SU-DHL-6 (cell line): ENCODE measurements around the gene FRAS1.

Source experiments
- H2AFZ ChIP-seq: fragments of 200-600 bp; sonication (generic); 2 replicates; pipeline ENCODE4 v1.6.1; 2014; ENCODE audit warnings: low read depth, mild to moderate bottlenecking, moderate library complexity, mixed read lengths, antibody characterized with exemption, low read length; ENCODE audit not compliant: severe bottlenecking
- H3F3A ChIP-seq: fragments of 200-600 bp; shearing (Covaris generic); 2 replicates; pipeline ENCODE4 v1.6.0; 2016; ENCODE audit warnings: antibody characterized with exemption, mild to moderate bottlenecking; ENCODE audit not compliant: insufficient read depth
- H3K27ac ChIP-seq: fragments of 200-600 bp; sonication (generic); 2 replicates; pipeline ENCODE4 v1.5.1; 2016; ENCODE audit warnings: low read depth, mild to moderate bottlenecking, low read length, moderate library complexity, mixed read lengths
- H3K27me3 ChIP-seq: fragments of 200-600 bp; sonication (generic), shearing (Covaris generic); 2 replicates; pipeline ENCODE4 v1.6.0; 2014; ENCODE audit warnings: mild to moderate bottlenecking, low read length
- H3K36me3 ChIP-seq: fragments of 200-600 bp; sonication (generic); 2 replicates; pipeline ENCODE4 v1.6.1; 2014; ENCODE audit warnings: mild to moderate bottlenecking, low read length, mixed read lengths
- H3K4me2 ChIP-seq: fragments of 300-600, 200-600 bp; shearing (Covaris generic), sonication (generic); 2 replicates; pipeline ENCODE4 v1.6.0; 2014; ENCODE audit warnings: low read length, low read depth, mild to moderate bottlenecking; ENCODE audit not compliant: poor library complexity, severe bottlenecking
- H3K4me3 ChIP-seq: fragments of 200-600 bp; sonication (generic); 2 replicates; pipeline ENCODE4 v1.5.1; 2014; ENCODE audit warnings: antibody characterized with exemption, low read length, mild to moderate bottlenecking, mixed read lengths; ENCODE audit not compliant: insufficient read depth, poor library complexity, severe bottlenecking
- H3K79me2 ChIP-seq: fragments of 200-600 bp; sonication (generic); 2 replicates; pipeline ENCODE4 v1.6.1; 2014; ENCODE audit warnings: mild to moderate bottlenecking, low read length, moderate library complexity; ENCODE audit not compliant: insufficient read depth
- H3K9ac ChIP-seq: fragments of 200-600 bp; sonication (generic); 2 replicates; pipeline ENCODE4 v1.7.0; 2014; ENCODE audit warnings: mild to moderate bottlenecking, low read length
- H3K9me2 ChIP-seq: fragments of 200-600 bp; sonication (generic); replicated peaks from 2 replicates; pipeline ENCODE4 v1.6.1; 2014; ENCODE audit warnings: low read length; ENCODE audit not compliant: insufficient read depth
- H3K9me3 ChIP-seq: fragments of 200-600 bp; sonication (generic); 2 replicates; pipeline ENCODE4 v1.6.1; 2014; ENCODE audit warnings: low read length, mixed read lengths; ENCODE audit not compliant: insufficient read depth
- H4K20me1 ChIP-seq: fragments of 200-600 bp; sonication (generic); 2 replicates; pipeline ENCODE4 v1.6.1; 2014; ENCODE audit warnings: low read depth, mild to moderate bottlenecking, antibody characterized with exemption, low read length, moderate library complexity, mixed read lengths
- CTCF ChIP-seq: fragments of 200-600 bp; sonication (generic); IDR thresholded peaks from one replicate; pipeline ENCODE4 v1.5.1; 2017; ENCODE audit warnings: antibody characterized with exemption, mild to moderate bottlenecking, low read length, moderate library complexity; ENCODE audit not compliant: insufficient read depth, poor library complexity, severe bottlenecking
- EZH2phosphoT487 ChIP-seq: fragments of 200-600 bp; sonication (generic), shearing (Covaris generic); conservative IDR thresholded peaks from 2 replicates; pipeline ENCODE4 v1.6.1; 2018; ENCODE audit warnings: mild to moderate bottlenecking, antibody characterized with exemption, low read length, moderate library complexity, mixed read lengths

FRAS1 gene

GRCh38 chr4:78356251-78356786 is 299.2 kb downstream of the FRAS1 start:
- TF ChIP-seq EZH2phosphoT487 = no peak
- TF ChIP-seq CTCF = no peak
- Histone ChIP-seq H4K20me1 (no peaks in the 10 kb centered on the region), H3K27me3 (no peaks in the 10 kb centered on the region), H3F3A (no peaks in the 10 kb centered on the region), H3K9ac (no peak overlapping the region), H3K36me3 (no peaks in the 10 kb centered on the region), H3K4me2 (no peak overlapping the region), H3K27ac (no peak overlapping the region), H3K79me2 (no peaks in the 10 kb centered on the region), H2AFZ (no peak overlapping the region), H3K9me3 (no peaks in the 10 kb centered on the region), H3K9me2 (no peaks in the 10 kb centered on the region), H3K4me3 (no peak overlapping the region)

- Histone ChIP-seq H3K27me3 (no peaks in the 10 kb centered on the region), H3K27ac (no peak overlapping the region), H3K79me2 (no peaks in the 10 kb centered on the region), H3F3A (no peaks in the 10 kb centered on the region), H4K20me1 (no peaks in the 10 kb centered on the region), H3K4me2 (no peak overlapping the region), H3K9me2 (no peaks in the 10 kb centered on the region), H2AFZ (no peak overlapping the region), H3K9me3 (no peaks in the 10 kb centered on the region), H3K36me3 (no peaks in the 10 kb centered on the region), H3K9ac (no peak overlapping the region), H3K4me3 (no peak overlapping the region)
- TF ChIP-seq EZH2phosphoT487 (no peak), CTCF (no peak)
Measured at GRCh38 chr4:78357122-78357521, 300.0 kb downstream of the FRAS1 start.

DNA sequence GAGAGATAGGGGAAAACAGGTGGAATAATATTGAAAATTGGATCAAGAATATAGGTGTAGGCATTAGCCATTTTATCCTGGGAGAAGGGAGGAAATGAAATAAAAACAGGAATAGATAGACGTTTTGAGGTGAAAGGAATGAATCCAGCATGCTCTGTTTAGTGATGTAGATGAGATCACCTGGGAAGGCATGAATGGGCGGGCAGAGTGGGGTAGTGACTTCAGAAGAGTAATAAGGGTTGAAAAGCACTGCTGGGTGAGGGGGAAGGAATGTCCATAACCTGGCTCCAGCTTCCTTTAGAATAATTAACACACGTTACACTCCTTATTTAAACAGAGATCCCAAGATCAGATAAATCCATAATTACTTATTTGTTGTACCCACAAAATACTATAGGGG is 303.3 kb downstream of the FRAS1 start:
- H2AFZ ChIP-seq = no peak overlapping the region
- TF ChIP-seq EZH2phosphoT487 (no peak), CTCF (no peak)

More for the DNA sequence above, 303.3 kb downstream of the FRAS1 start:
- H3K79me2 ChIP-seq = no peaks in the 10 kb centered on the region
- no peaks in the 10 kb centered on the region for H3F3A ChIP-seq
- no peaks in the 10 kb centered on the region for H4K20me1 ChIP-seq
- no peaks in the 10 kb centered on the region for H3K27me3 ChIP-seq
- H3K36me3 ChIP-seq = no peaks in the 10 kb centered on the region
- no peak overlapping the region for H3K27ac ChIP-seq
- H3K9ac ChIP-seq = no peak overlapping the region
- H3K4me3 ChIP-seq = no peak overlapping the region
- no peaks in the 10 kb centered on the region for H3K9me3 ChIP-seq
- no peaks in the 10 kb centered on the region for H3K9me2 ChIP-seq
- H3K4me2 ChIP-seq = no peak overlapping the region
